ENCODE measurements around the gene ADGRA1.

Gene ADGRA1

DNA sequence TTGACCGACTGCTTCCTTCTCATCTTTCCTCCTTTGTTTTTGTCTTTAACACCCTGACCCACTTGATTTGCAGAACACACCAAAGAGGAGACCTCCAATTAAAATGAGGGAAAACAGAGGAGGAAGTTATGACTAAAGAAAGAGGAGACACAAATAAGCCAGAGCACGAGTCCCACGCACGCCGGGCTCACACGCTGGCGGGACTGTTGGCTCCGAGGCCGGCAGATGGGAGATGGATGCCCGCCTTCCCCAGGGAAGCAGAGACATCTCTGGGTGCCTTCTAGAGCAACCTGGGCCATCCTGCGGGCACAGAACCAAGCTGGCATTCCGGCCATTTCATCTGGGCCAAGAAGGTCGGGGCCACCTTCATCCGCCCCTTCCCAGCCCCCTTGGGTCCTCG lies 5.6 kb downstream of the ADGRA1 start:
- no peak overlapping the region for H3K4me3 ChIP-seq (ENCODE audit: low read depth, low read length)

- H3K4me3 ChIP-seq (ENCODE audit: low read depth, low read length), result no peak overlapping the region
These were observed 6.6 kb downstream of the ADGRA1 start for GRCh38 chr10:133094286-133094685.

GRCh38 chr10:133094866-133095265 lies 7.1 kb downstream of the ADGRA1 start:
- no peak overlapping the region for H3K4me3 ChIP-seq (ENCODE audit: low read depth, low read length)

DNA sequence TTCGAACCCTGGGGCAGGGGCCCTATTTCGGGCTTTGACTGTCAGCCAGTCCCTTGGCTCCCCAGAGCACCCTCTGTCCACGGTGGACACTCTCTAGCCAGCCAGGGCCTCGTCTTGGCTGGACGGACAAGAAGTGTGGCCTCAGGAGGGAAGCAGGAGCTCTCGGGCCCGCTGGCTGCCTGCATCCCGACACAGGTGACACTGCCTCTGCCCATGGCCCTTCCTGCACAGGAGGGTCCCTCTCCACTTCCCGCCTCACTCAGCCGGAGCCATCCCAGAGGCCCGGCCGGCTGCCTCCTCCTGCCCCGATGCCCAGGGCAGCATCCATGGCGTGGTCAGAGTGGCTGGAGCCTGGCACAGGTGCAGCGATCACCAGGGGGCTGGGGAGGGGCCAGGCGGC lies 7.9 kb downstream of the ADGRA1 start:
- H3K4me3 ChIP-seq (ENCODE audit: low read depth, low read length), result no peak overlapping the region

GRCh38 chr10:133096616-133097269 lies 9.0 kb downstream of the ADGRA1 start:
- no peak overlapping the region for H3K4me3 ChIP-seq (ENCODE audit: low read depth, low read length)

GRCh38 chr10:133097418-133097817 lies 9.7 kb downstream of the ADGRA1 start:
- H3K4me3 ChIP-seq (ENCODE audit: low read depth, low read length), result no peak overlapping the region

DNA sequence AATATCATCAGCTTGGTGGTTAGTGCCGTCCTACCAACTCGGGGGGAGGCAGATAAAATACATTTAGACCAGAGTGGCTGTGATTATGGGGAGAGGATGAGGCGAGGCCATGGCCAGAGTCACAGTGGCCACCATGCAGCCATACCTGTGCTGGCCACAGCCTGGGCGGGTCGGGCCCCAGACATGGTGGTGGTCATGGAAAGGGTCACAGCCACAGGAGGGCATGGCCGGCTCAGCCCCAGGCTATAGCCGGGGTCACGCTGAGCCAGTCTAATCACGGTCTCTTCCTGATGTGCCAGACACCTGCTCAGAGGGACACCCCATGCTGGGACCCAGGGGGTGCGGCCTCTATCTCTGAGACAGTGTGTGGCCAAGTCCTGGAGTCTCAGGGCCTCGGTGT lies 10.2 kb downstream of the ADGRA1 start:
- H3K4me3 ChIP-seq (ENCODE audit: low read depth, low read length), result no peak overlapping the region

DNA sequence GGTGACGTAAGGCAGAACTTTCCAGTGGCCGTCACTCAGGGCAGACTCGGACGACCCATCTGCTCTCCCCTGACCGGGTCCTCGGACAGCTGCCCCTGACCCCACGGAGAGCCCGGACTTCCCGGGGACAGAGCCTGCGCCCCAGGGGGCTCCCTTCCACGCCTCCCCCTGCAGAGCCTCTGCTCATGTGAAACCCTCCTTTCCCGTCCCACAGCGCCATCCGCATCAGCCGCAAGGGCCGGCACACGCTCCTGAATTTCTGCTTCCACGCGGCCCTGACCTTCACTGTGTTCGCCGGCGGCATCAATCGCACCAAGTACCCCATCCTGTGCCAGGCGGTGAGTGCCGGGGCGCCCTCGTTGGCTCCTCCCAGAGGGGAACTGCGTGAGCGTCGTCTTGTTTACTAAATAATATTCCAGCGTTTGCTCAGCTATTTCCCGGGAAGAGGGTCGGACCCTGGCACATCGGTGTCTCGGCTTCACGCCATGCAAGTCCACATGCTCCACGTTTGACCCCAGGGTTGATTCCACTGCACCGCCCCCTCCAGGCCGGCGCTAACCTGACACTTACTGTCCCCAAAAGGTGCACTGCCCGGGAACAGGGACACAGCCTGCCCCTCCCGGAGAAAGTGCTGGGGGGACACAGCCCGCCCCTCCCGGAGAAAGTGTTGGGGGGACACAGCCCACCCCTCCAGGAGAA lies 10.9 kb downstream of the ADGRA1 start:
- H3K4me3 ChIP-seq (ENCODE audit: low read depth, low read length), result no peak overlapping the region

DNA sequence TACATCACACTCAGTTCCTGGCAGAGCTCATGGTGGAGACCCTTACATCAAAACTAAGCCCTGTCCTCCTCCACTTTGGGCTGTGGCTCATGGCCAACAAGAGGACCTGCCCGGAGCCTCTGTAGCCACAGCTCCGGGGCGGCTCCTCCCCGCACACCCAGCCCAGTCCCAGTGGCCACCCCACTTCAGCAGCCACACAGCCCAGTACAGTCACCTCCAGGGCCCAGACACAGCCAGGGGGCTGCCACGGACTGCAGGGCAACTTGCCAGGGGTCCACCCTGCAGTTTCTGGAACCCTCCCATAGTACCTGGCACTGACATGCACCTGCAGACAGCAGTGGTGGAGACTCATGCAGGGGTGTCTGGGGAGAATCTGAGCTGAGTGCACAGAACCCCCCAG lies 11.8 kb downstream of the ADGRA1 start:
- no peak overlapping the region for H3K4me3 ChIP-seq (ENCODE audit: low read depth, low read length)

GRCh38 chr10:133100186-133100585 lies 12.5 kb downstream of the ADGRA1 start:
- no peak overlapping the region for H3K4me3 ChIP-seq (ENCODE audit: low read depth, low read length)

GRCh38 chr10:133100706-133101415 lies 13.1 kb downstream of the ADGRA1 start:
- H3K4me3 ChIP-seq (ENCODE audit: low read depth, low read length), result no peak overlapping the region

DNA sequence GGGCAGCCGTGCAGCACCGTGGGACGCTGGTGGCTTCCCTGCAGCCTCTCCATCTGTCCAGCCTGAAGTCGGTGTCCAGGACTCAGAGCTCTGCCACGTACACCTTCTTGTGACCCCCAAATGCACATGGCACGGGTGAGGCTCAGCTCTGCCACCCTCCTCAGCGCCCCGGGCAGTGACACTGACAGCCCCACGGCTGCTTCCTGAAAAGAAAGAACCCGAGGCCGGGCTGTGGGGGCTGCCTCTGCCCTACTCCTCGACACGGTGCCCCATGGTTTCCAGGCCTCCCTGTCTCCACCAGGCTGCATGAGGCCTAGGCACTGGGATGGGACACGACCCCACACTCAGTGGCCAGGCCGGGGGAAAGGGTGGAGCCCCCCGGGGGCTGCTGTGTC lies 13.7 kb downstream of the ADGRA1 start:
- no peak overlapping the region for H3K4me3 ChIP-seq (ENCODE audit: low read depth, low read length)

DNA sequence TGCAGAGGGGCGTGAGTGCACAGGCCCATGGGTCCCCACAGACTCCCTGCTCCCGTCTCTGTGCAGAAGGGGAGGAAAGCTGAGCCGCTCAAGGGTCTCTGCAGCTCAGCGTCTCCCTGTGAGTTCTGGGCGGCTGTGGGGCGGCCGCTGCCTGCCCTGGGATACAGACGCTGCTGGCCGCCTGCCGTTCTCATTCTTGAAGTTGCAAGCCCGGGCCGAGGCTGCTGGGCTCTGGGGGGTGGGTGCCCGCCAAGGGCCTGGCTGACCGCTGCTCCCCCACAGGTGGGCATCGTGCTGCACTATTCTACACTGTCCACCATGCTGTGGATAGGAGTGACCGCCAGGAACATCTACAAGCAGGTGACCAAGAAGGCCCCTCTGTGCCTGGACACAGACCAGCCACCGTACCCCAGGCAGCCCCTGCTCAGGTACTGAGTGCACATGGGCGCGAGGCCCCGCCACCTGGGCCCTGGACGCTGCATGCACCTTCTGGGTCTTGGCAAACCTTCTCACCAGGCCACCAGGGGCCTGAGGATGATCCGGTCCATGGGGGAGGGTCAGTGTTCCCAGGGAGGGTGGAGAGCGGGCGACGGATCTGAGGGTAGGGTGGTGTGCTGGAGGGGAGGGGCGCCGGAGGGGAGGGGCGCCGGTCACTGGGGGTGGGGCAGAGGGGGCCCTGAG lies 14.8 kb downstream of the ADGRA1 start:
- H3K4me3 ChIP-seq (ENCODE audit: low read depth, low read length), result no peak overlapping the region

DNA sequence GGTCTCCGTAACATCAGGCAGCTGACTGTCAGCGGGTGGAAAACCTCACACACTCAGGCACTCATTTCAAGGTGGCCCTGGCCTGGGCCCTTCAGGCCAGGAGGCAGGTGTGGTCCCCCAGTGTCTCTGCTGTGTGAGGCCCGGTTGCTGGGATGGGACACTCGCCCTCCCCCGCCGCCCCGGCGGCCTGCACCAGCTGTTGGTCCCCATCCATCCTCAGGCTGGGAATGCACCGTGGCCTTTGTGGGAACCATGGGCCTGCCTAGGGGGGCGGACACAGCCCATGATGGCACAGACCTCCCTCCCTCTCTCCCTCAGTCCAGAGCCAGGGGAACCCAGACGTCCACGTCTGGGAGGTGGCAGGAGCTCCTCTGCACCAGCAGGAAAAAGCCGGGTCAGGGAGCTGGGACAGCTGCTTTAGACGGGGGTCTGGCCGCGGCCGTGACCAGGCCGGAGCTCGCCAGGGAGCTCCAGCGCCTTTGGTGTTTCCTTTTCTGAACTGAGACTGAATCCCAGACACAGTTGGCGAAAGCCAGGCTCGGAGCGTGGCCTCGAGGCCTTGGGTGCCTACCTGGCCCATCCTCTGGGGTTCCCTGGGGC lies 15.7 kb downstream of the ADGRA1 start:
- H3K4me3 ChIP-seq (ENCODE audit: low read depth, low read length), result no peak overlapping the region

DNA sequence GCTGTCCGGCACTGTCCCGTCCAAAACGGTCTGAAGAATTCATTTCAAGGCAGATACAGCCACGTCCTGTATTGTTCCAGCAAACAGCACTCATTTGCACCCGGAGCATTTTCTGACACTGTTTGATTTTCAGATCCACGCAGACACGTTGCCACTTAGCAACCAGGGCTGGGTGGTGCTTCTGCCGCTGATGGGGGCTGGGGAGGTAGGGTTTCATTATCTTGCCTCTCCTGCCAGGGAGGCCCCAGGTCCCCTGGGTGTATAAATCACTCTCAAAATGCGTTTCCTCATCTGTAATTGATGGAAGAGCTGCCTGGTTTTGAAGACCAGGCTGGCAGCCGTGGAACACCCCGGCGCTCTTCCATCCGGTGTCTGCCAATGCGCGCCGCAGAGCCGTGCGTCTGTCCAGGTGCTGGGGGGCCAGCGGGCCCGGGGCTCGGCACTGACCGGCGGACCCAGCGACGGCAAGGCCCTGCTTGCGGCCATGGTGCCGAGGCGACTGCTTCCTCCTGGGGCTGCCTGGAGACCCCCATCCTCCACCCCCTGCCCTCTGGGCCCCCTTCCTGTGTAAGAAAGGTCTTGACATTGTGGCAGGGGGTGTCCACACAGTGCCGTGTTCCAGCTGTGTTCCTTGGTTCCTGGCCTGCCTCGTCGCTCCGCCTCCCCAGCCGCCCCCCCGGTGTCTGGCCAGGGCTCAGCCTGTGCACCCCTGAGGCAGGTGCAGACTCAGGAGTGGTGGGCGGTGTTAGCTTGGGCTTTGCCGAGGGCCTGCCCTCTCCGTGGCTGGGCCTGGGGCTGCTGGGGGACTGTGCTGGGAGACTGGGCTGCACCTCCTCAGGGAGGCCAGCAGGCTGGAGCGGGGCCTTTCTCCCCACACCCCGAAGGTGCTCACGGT lies 16.6 kb downstream of the ADGRA1 start:
- H3K4me3 ChIP-seq (ENCODE audit: low read depth, low read length), result no peak overlapping the region

GRCh38 chr10:133104963-133105640 lies 17.4 kb downstream of the ADGRA1 start:
- H3K4me3 ChIP-seq (ENCODE audit: low read depth, low read length), result no peak overlapping the region

DNA sequence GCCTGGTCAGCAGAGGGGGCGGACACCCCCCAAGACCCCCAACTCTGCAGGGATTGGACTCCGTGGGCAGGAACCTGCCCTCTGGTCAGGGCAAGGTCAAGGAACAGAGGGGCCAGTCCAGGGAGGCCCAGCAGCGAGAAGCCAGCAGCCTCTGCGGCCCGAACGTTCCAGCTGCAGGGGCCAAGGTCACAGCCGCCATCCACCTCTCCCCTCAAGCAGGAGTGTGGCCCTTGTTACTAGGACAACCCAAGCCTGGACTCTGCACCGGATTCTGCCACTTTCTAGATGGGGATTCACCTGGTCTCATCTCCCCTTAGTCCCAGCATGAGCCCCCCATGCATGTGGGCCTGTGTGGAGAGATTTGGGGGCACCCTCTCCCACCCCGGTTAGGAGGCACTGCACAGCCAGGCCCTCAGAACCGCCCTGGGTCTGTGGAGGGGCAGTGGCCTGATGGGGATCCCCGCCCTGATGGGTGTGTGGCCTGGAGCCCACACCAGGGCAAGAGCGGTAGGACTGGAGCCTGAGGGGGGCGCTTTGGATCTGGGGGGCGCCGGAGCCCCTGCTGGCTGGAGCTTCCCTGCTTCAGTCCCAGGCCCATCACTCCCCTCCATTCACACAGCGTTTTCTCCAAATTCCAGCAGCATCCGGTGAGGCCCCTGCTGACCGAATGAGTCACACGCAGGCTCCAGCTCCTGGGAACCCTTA lies 18.1 kb downstream of the ADGRA1 start:
- no peak overlapping the region for H3K4me3 ChIP-seq (ENCODE audit: low read depth, low read length)

DNA sequence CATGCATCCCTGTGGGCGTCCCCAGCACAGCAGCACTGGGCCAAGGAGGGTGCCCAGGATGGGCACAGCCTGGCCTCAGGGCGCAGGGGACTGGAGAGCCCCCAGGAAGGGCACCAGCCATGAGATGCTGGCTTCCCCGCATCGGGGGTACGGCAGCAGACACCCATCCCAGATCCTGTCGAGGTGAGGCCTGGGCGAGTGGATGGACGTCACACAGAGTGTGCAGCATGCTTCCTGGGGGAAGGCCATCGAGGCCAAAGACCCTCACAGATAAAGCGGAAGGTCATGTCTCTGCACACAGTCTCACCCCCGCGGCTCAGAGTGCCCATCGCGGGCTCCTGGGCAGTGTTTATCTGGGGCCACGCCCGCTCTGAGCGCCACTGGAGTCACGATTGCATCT lies 18.8 kb downstream of the ADGRA1 start:
- H3K4me3 ChIP-seq (ENCODE audit: low read depth, low read length), result no peak overlapping the region

DNA sequence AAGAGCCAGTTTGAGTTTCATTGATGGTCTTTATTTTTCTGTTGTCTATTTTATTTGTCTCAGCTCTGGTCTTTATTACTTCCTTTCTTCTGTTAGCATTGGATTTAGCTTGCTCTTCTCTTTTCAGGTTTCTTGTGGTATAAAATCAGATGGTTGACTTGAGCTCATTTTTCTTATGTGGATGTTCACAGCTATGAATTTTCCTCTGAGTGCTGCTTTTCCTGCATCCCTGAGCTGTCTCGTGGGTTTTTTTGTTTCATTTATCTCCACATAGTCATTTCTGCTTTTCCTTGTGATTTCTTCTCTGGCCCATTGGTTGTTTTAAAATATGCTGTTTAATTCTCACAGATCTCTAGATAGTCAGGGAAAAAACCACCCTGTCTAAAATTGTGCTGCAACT lies 19.7 kb downstream of the ADGRA1 start:
- H3K4me3 ChIP-seq (ENCODE audit: low read depth, low read length), result no peak overlapping the region
